SKM-1 treated with dmso at 0.1 percent for 144 hours (cell line): ENCODE results near the gene SSH2.

Source experiments
- DNase-seq: peaks from one replicate; lab custom pipeline; 2025; ENCODE audit not compliant: unreplicated experiment; lab: John Stamatoyannopoulos, UW

The SSH2 gene

DNA sequence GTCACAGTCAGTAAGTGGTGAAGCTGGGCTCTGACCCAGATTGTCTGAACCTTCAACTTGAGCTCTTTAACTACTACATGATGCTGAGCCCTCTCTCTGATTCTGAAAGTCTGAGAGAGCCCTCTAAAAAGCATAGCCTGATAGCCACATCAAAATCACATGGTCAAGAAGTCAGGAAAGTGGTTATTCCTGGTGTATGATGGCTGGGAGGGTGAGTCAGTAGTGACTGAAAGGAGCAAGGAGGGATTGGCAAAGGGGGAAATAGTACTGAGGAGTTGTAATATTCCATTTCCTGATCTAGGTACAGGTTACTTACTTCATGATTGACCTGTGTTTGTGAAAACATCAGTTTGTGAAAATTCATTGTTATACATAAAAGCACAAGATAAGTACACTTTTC, 89.1 kb downstream of the SSH2 start:
- DNase-seq = no peak

- no peak for DNase-seq
Measured at GRCh38 chr17:29839656-29840055, 90.4 kb downstream of the SSH2 start.

DNA sequence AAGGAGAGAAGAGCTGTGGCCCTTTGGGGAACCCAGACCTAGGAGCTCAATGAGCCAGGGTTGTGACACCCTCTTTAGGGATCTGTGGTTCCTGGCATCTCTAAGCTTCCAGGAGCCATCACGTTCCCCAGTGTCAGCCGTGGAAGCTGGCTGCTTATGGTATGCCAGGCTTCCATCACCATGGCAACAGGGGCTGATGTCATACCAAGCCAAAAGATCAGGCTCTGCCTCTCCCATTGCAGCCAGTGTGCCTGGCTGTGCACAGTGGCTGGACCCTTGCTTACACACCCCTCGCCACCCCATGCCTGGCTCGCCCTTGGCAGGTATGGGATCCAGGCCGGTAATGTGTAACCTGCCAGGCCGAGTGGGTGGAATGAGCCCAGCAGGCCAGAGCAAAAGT, 91.1 kb downstream of the SSH2 start:
- DNase-seq = no peak

- DNase-seq = no peak
Measured at GRCh38 chr17:29837531-29837930, 92.5 kb downstream of the SSH2 start.

DNA sequence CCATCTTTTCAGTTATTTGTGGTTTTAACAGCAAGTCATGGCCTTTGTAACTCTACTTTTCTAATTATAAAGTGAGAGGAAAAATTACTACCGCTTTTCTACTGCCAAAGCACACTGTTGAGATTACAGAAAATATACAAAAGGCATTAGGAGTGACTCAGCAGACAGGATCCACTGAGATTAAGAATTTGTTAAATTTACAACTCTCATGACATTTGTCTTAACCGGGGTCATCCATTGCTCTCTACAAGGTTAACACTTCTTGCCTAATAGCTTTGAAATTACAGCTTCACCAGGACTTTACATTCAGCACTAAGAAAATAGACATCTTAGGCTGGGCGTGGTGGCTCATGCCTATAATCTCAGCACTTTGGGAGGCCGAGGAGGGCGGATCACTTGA, 93.4 kb downstream of the SSH2 start:
- DNase-seq = no peak

DNA sequence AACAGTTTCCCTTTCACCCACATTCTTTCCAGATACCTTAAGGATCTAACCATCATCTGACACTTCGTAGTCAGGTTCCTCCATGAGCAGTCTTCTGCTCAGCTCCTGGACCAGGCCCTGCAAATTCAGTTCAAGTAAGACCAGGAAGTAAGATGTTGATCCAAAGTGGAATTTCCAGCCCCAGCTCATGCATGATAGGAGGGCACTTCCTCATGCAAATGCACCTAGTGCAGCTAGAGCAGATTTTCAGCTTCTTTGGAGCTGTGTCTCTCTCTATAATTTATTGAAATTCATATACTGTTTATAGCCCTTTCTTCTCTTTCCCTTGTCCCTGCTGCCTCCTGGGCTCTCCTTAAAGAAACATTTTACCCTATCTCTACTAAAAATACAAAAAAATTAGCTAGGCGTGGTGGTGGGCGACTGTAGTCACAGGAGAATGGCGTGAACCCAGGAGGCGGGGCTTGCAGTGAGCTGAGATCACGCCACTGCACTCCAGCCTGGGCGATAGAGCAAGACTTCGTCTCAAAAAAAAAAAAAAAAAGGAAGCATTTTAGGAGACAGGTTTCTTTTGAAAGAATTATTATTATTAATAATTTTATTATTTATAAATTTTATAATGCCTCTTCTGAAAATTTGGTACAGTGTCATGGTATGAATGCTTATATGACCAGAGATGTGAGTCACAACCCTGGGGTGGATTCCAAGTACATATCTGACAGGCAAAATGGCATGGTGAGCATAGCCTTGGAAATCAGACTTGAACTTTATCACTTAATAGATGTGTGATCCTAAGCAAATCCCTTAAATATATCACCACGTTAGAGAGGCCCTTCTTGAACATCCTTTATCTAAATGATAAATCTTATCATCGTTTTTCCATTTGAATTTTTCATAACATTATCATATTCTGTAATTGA, 94.3 kb downstream of the SSH2 start:
- no peak for DNase-seq

GRCh38 chr17:29833801-29834200, 96.2 kb downstream of the SSH2 start:
- no peak for DNase-seq

DNA sequence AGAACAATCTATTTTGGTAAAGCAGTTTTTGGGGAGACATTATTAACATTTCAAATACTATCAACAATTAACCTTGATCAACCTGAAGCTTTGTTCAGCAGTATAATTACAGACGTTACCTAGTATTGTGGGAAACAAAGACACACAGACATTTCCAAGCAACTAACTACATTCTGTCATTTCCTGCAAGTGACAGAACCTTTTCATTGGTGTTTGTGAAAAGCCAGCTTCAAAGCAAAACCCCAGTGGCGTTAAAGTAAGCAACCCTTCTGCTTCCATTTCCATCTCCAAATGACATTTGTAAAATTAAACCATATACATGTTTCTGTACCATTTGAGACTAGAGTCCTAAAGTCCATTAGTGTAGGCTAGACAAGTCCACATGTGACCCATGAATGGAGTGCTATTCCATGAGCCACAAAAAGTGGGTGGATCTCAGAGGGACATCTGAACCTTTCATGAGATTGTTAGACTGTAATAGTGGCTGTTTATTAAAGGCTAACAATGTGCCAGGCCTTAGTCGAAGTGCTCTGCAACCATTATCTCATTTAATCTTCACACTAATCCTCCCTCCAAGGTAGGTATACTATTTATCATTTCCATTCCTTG, 101.2 kb downstream of the SSH2 start:
- DNase-seq = no peak

- DNase-seq = no peak
Measured at GRCh38 chr17:29827179-29827578, 102.8 kb downstream of the SSH2 start.

- no peak for DNase-seq
Measured at GRCh38 chr17:29826114-29826692, 103.8 kb downstream of the SSH2 start.

- no peak for DNase-seq
Measured at GRCh38 chr17:29825604-29826003, 104.4 kb downstream of the SSH2 start.

DNA sequence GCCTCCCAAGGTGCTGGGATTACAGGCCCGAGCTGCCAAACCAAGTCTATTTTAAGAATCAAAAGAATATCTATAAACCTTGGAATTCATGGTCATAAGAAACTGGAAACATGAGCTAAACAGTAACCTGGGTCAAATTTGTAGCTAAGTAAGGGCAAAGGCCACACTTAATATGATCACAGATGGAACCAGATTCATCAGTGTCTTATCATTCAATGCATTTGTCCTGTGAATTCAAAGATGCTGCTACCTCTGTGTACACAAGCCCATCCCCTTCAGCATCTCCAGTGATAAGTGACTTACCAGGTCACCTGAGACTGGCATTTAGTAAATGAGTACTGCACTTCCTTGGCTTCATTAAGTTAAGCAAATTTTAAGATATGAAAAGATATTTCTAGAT, 108.1 kb downstream of the SSH2 start:
- DNase-seq = no peak

- no peak for DNase-seq
Measured at GRCh38 chr17:29820425-29820824, 109.6 kb downstream of the SSH2 start.

- DNase-seq = peak; percentile 73
Measured at GRCh38 chr17:29807520-29808361, 122.3 kb downstream of the SSH2 start.

GRCh38 chr17:29802246-29802645, 127.8 kb downstream of the SSH2 start:
- no peak for DNase-seq

DNA sequence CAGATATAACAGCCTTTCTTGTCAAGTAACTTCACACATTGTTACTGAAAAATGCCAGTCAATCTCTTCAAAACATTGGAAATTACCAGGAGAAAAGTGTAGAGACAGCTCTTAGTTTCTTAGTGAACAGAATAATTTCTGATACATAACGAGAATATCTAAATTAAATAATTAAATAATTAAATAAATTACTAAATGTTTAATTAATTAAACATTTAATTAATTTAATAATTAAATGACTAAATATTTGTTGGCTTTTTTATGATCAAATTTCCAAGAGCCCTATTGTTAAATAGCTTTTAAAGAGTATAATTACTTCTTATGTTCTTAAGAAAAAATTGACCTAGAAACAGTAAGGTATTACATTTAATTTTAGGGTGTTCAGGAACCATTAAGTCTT, 129.6 kb downstream of the SSH2 start:
- DNase-seq = no peak

DNA sequence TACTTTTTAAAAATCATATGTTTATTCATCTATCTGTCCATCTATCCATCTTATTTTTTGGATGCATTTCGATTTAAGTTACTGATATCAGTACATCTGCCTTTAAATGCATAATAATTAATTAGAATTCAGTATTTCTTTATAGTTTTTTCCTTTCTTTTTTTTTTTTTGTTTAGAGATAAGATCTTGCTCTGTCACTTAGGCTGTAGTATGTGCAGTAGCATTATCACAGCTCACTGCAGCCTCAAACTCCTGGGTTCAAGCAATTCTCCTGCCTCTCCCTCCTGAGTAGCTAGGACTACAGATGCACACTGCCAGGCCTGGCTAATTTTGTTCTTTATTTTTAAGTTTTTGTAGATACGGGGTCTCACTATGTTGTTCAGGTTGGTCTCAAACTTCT, 133.4 kb downstream of the SSH2 start:
- DNase-seq = no peak

GRCh38 chr17:29793501-29793900, 136.5 kb downstream of the SSH2 start:
- DNase-seq = no peak

DNA sequence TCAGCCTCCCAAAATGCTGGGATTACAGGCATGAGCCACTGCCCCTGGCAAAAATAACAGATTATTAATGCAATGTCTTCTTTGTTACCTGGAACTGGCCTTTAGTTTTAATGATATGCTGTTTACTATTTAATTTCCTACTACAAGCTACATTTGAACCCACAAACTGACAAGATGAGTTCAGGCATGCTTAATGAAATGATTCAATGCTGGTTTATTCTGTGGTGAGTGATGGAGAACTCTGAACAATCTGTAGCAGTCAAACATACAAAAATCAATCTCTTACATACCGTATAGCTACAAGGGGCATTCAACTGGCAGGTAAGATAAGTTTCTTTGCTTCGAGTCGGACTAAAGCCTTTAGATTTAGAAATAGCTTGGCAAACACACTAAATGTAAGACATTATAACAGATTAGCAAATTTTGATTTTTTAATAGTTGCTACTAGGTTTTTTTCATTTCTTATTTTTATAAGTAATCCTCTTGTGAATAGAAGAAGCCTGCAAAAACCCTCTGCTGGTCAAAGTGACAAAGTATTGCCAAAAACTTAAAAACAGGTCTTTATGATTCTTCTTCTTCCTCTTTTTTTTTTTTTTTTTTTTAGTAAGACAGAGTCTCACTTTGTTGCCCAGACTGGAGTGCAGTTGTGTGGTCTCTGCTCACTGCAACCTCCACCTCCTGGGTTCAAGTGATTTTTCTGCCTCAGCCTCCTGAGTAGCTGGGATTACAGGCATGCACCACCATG, 138.5 kb downstream of the SSH2 start:
- peak; percentile 38 for DNase-seq
